Liver (tissue), 9 donors: ENCODE measurements around the gene PNPLA2. TPM values are rescaled to one million over a fixed set of nuclear protein-coding genes. Genes with fewer than 3 reads are reported as not detected.
A peak's percentile ranks its signal among the peaks of the same experiment; 100 is the strongest.

Source experiments
- DNase-seq: peaks from one replicate; pipeline ENCODE4 v3.0.0-alpha.2; 2017; ENCODE audit warnings: low spot score
- H3K27ac ChIP-seq, 2 donors: one replicate each; pipeline ENCODE4 v1.7.0; 2013; ENCODE audit warnings: inconsistent platforms in 2 of 2, low read length in 2 of 2, control low read depth in 1 of 2, low read depth in 1 of 2, mild to moderate bottlenecking in 1 of 2
- H3K27me3 ChIP-seq, 4 donors: one replicate each; pipeline versions ENCODE4 v1.6.1 to v1.7.0; 2013; ENCODE audit warnings: low read length in 3 of 4, inconsistent platforms in 1 of 4, mild to moderate bottlenecking in 1 of 4, moderate library complexity in 1 of 4; ENCODE audit not compliant: control insufficient read depth in 4 of 4, insufficient read depth in 4 of 4
- H3K36me3 ChIP-seq, 4 donors: one replicate each; pipeline versions ENCODE4 v1.6.1 to v1.7.0; 2013; ENCODE audit warnings: low read length in 3 of 4, mild to moderate bottlenecking in 3 of 4, low read depth in 1 of 4, moderate library complexity in 1 of 4; ENCODE audit not compliant: control insufficient read depth in 4 of 4, insufficient read depth in 3 of 4
- H3K4me1 ChIP-seq, 4 donors: one replicate each; pipeline versions ENCODE4 v1.6.1 to v1.7.0; 2013; ENCODE audit warnings: low read length in 3 of 4, mild to moderate bottlenecking in 3 of 4, moderate library complexity in 1 of 4; ENCODE audit not compliant: control insufficient read depth in 4 of 4, insufficient read depth in 4 of 4
- H3K4me3 ChIP-seq, 3 donors: one replicate each; pipeline versions ENCODE4 v1.6.1 to v1.7.0; 2013; ENCODE audit warnings: low read length in 3 of 3, control low read depth in 1 of 3, low read depth in 1 of 3, mild to moderate bottlenecking in 1 of 3
- H3K9ac ChIP-seq, 2 donors: one replicate each; pipeline ENCODE4 v1.7.0; 2013; ENCODE audit warnings: low read length in 2 of 2, mild to moderate bottlenecking in 2 of 2, moderate library complexity in 2 of 2, control low read depth in 1 of 2, low read depth in 1 of 2
- H3K9me3 ChIP-seq, 4 donors: one replicate each; pipeline versions ENCODE4 v1.6.1 to v1.7.0; 2013; ENCODE audit warnings: low read length in 3 of 4; ENCODE audit not compliant: control insufficient read depth in 4 of 4
- CTCF ChIP-seq: fragments of 150-350 bp; IDR thresholded peaks from 2 replicates; pipeline ENCODE4 v1.5.1; 2017; ENCODE audit warnings: improper control_type of control experiment, low read depth, low read length; ENCODE audit not compliant: missing input control
- EGR1 ChIP-seq, 2 donors: IDR thresholded peaks; 2 replicates each; pipeline ENCODE4 v1.6.1; 2016 to 2018; ENCODE audit warnings: antibody characterized with exemption in 2 of 2, low read depth in 2 of 2
- FOXA2 ChIP-seq: IDR thresholded peaks from 2 replicates; pipeline ENCODE4 v1.6.1; 2016; ENCODE audit warnings: antibody characterized with exemption
- HNF4A ChIP-seq, 2 donors: conservative IDR thresholded peaks; 2 replicates each; pipeline ENCODE4 v1.6.1; 2016; ENCODE audit warnings: antibody characterized with exemption in 2 of 2, mild to moderate bottlenecking in 2 of 2
- HNF4G ChIP-seq: IDR thresholded peaks from 2 replicates; pipeline ENCODE4 v1.6.1; 2016; ENCODE audit warnings: antibody characterized with exemption
- JUND ChIP-seq, 2 donors: IDR thresholded peaks; 2 replicates each; pipeline ENCODE4 v1.6.1; 2016; ENCODE audit warnings: antibody characterized with exemption in 2 of 2
- MAX ChIP-seq: IDR thresholded peaks from 2 replicates; pipeline ENCODE4 v1.6.1; 2016; ENCODE audit warnings: antibody characterized with exemption
- NR2F2 ChIP-seq: IDR thresholded peaks from 2 replicates; pipeline ENCODE4 v1.6.1; 2016; ENCODE audit warnings: antibody characterized with exemption
- RAD21 ChIP-seq, 2 donors: IDR thresholded peaks; 2 replicates each; pipeline ENCODE4 v1.6.1; 2016; ENCODE audit warnings: antibody characterized with exemption in 2 of 2, mild to moderate bottlenecking in 2 of 2
- REST ChIP-seq: IDR thresholded peaks from 2 replicates; pipeline ENCODE4 v1.6.1; 2016; ENCODE audit warnings: antibody characterized with exemption, mild to moderate bottlenecking
- RXRA ChIP-seq, 2 donors: IDR thresholded peaks; 2 replicates each; pipeline ENCODE4 v1.6.1; 2017 to 2018; ENCODE audit warnings: antibody characterized with exemption in 2 of 2, mild to moderate bottlenecking in 1 of 2
- TAF1 ChIP-seq: conservative IDR thresholded peaks from 2 replicates; pipeline ENCODE4 v1.6.1; 2016; ENCODE audit warnings: antibody characterized with exemption, mild to moderate bottlenecking
- ZBTB33 ChIP-seq: IDR thresholded peaks from 2 replicates; pipeline ENCODE4 v1.6.1; 2016; ENCODE audit warnings: antibody characterized with exemption
- WGBS: extraction: QIAGEN DNeasy Blood & Tissue Kit; methylation state at CpG from one replicate; pipeline ENCODE4 v1.1.7; 2013; 5-methylcytosine and 5-hydroxymethylcytosine counted together
- polyA plus RNA-seq, 2 donors: library from polyadenylated mRNA; stranded (reverse) in 1 of 2; unstranded in 1 of 2; fragments of 200-250 nt in 1 of 2; fragments of >200 nt in 1 of 2; fragmentation: Nextera tagmentation in 1 of 2; extraction: Ambion mirVana in 1 of 2; gene quantifications; one replicate each; pipeline versions ENCODE4 v1.2.1 to v1.2.3, GENCODE V29; 2013 to 2015
- total RNA-seq, 2 donors: library from RNA; depleted of rRNA; stranded (reverse); fragments of >200 nt; gene quantifications; one replicate each; pipeline ENCODE4 v1.2.3, GENCODE V29; 2014
- donor health status: healthy.
- donor health status: healthy.
- donor health status: healthy.
- donor health status: healthy.
- donor health status: healthy.

Gene PNPLA2
- total and polyA plus RNA-seq, 4 donors, result 13.7 to 58.9 (median 27.2) TPM

GRCh38 chr11:836274-836673 lies 17.6 kb downstream of the PNPLA2 start:
- H3K27ac ChIP-seq, result no peak overlapping the region

GRCh38 chr11:836700-837099 lies 18.0 kb downstream of the PNPLA2 start:
- Histone ChIP-seq H3K36me3 (peaks cover 5 to 28% (median 11%) of the 10 kb centered on the region in 4 donors), H3K27me3 (no peaks in the 10 kb centered on the region), H3K4me1 (peaks cover 26 to 63% (median 41%) of the 10 kb centered on the region in 4 donors), H3K4me3 (no peak overlapping the region), H3K27ac (peak overlapping the region in 1 of 2 donors; percentile 37), H3K9me3 (no peaks in the 10 kb centered on the region), H3K9ac (no peak overlapping the region)
- 96% methylated on average over 9 of the region's 9 CpGs for WGBS
- TF ChIP-seq CTCF, result no peak
- no peak for DNase-seq

More at GRCh38 chr11:836274-836673, 17.6 kb downstream of the PNPLA2 start:
- H3K4me1 ChIP-seq, result peaks cover 26 to 63% (median 41%) of the 10 kb centered on the region in 4 donors
- no peak overlapping the region for H3K4me3 ChIP-seq
- peaks cover 5 to 28% (median 11%) of the 10 kb centered on the region in 4 donors for H3K36me3 ChIP-seq
- no peaks in the 10 kb centered on the region for H3K9me3 ChIP-seq
- WGBS, result 94% methylated on average over 14 of the region's 14 CpGs
- DNase-seq, result no peak
- TF ChIP-seq RAD21 (IDR thresholded peaks at IDR 0.05), result no peak
- TF ChIP-seq TAF1, result no peak
- no peak for TF ChIP-seq EGR1 (IDR thresholded peaks at IDR 0.05; ENCODE audit: low read depth in 2 of 2)
- TF ChIP-seq ZBTB33, result no peak
- H3K27me3 ChIP-seq, result no peaks in the 10 kb centered on the region
- H3K9ac ChIP-seq, result no peak overlapping the region

GRCh38 chr11:837189-837989 lies 18.7 kb downstream of the PNPLA2 start:
- no peaks in the 10 kb centered on the region for H3K9me3 ChIP-seq
- no peak overlapping the region for H3K9ac ChIP-seq
- peaks cover 21 to 56% (median 37%) of the 10 kb centered on the region in 4 donors for H3K4me1 ChIP-seq
- no peaks in the 10 kb centered on the region for H3K27me3 ChIP-seq
- H3K27ac ChIP-seq, result peak overlapping the region in 1 of 2 donors; percentile 37
- H3K4me3 ChIP-seq, result no peak overlapping the region
- peaks cover 5 to 28% (median 11%) of the 10 kb centered on the region in 4 donors for H3K36me3 ChIP-seq
- WGBS, result 89% methylated on average over 22 of the region's 22 CpGs
- DNase-seq, result no peak
- no peak for TF ChIP-seq RAD21 (IDR thresholded peaks at IDR 0.05)
- no peak for TF ChIP-seq EGR1 (IDR thresholded peaks at IDR 0.05; ENCODE audit: low read depth in 2 of 2)
- TF ChIP-seq CTCF, result no peak
- no peak for TF ChIP-seq MAX
- TF ChIP-seq NR2F2, result no peak
- TF ChIP-seq HNF4G, result no peak
- TF ChIP-seq RXRA (IDR thresholded peaks at IDR 0.05), result no peak
- no peak for TF ChIP-seq JUND (IDR thresholded peaks at IDR 0.05)
- TF ChIP-seq ZBTB33, result no peak
- no peak for TF ChIP-seq HNF4A (conservative IDR thresholded peaks at IDR 0.05)
- no peak for TF ChIP-seq TAF1
- TF ChIP-seq FOXA2, result no peak
- TF ChIP-seq REST, result no peak
